HL-60 (cell line): ENCODE measurements around the gene CPLX3.
A peak's percentile ranks its signal among the peaks of the same experiment; 100 is the strongest.

Experiments
- DNase-seq, 2 experiments: peaks; one replicate each; pipeline ENCODE4 v3.0.0-alpha.2; 2010 to 2020; ENCODE audit warnings: low read depth in 1 of 2, low spot score in 1 of 2
- H3K27ac ChIP-seq: fragments of 250-450 bp; sonication (Bioruptor Pico); replicated peaks from 2 replicates; pipeline ENCODE4 v1.5.1; 2020; ENCODE audit warnings: mild to moderate bottlenecking, moderate library complexity
- H3K27me3 ChIP-seq: fragments of 250-450 bp; sonication (Bioruptor Pico); 2 replicates; pipeline ENCODE4 v1.5.1; 2021; ENCODE audit warnings: mild to moderate bottlenecking, moderate library complexity; ENCODE audit not compliant: insufficient read depth, poor library complexity, severe bottlenecking
- H3K4me3 ChIP-seq: replicated peaks from 2 replicates; pipeline ENCODE4 v1.5.1; 2011; ENCODE audit warnings: mild to moderate bottlenecking, control low read depth, low read length; ENCODE audit not compliant: insufficient read depth
- GABPA ChIP-seq: IDR thresholded peaks from 2 replicates; pipeline ENCODE4 v1.6.1; 2012; ENCODE audit warnings: low read depth
- POLR2AphosphoS5 ChIP-seq: IDR thresholded peaks from 2 replicates; pipeline ENCODE4 v1.6.1; 2012; ENCODE audit warnings: low read depth
- SPI1 ChIP-seq: IDR thresholded peaks from 2 replicates; pipeline ENCODE4 v1.6.1; 2012; ENCODE audit warnings: low read depth, mild to moderate bottlenecking, borderline replicate concordance
- TF ChIP-seq, protein P1 (sequence below): IDR thresholded peaks from one replicate; pipeline ENCODE4 v1.5.1; 2011; ENCODE audit warnings: low read length, control low read depth, inconsistent platforms; ENCODE audit not compliant: insufficient read depth
- TF ChIP-seq, protein P2 (sequence below): IDR thresholded peaks from 2 replicates; pipeline ENCODE4 v1.6.1; 2012; ENCODE audit warnings: low read depth; ENCODE audit not compliant: insufficient replicate concordance

Gene CPLX3

DNA sequence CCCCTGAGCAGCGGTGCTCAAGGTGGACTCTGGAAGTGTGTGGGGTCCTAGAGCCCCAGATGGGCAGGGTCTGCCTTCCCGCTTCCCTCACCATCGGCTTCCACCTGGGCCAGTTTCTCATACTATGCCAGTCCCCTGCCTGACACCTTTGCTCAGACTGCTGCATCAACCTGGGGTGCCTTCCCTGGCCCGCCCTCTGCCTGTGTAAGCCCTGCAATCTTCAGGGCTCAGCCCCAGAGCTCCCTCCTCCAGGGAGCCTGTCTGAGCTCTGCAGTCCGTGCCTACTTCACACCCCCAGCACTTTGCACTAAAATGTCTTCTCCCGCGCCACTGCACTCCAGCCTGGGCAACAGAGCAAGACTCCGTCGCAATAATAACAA, 31.5 kb upstream of the CPLX3 start:
- Histone ChIP-seq H3K4me3 (no peak overlapping the region), H3K27ac (no peak overlapping the region), H3K27me3 (no peaks in the 10 kb centered on the region)
- no peak for DNase-seq
- TF ChIP-seq, protein P1, sequence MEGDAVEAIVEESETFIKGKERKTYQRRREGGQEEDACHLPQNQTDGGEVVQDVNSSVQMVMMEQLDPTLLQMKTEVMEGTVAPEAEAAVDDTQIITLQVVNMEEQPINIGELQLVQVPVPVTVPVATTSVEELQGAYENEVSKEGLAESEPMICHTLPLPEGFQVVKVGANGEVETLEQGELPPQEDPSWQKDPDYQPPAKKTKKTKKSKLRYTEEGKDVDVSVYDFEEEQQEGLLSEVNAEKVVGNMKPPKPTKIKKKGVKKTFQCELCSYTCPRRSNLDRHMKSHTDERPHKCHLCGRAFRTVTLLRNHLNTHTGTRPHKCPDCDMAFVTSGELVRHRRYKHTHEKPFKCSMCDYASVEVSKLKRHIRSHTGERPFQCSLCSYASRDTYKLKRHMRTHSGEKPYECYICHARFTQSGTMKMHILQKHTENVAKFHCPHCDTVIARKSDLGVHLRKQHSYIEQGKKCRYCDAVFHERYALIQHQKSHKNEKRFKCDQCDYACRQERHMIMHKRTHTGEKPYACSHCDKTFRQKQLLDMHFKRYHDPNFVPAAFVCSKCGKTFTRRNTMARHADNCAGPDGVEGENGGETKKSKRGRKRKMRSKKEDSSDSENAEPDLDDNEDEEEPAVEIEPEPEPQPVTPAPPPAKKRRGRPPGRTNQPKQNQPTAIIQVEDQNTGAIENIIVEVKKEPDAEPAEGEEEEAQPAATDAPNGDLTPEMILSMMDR = no peak
- TF ChIP-seq, protein P2, sequence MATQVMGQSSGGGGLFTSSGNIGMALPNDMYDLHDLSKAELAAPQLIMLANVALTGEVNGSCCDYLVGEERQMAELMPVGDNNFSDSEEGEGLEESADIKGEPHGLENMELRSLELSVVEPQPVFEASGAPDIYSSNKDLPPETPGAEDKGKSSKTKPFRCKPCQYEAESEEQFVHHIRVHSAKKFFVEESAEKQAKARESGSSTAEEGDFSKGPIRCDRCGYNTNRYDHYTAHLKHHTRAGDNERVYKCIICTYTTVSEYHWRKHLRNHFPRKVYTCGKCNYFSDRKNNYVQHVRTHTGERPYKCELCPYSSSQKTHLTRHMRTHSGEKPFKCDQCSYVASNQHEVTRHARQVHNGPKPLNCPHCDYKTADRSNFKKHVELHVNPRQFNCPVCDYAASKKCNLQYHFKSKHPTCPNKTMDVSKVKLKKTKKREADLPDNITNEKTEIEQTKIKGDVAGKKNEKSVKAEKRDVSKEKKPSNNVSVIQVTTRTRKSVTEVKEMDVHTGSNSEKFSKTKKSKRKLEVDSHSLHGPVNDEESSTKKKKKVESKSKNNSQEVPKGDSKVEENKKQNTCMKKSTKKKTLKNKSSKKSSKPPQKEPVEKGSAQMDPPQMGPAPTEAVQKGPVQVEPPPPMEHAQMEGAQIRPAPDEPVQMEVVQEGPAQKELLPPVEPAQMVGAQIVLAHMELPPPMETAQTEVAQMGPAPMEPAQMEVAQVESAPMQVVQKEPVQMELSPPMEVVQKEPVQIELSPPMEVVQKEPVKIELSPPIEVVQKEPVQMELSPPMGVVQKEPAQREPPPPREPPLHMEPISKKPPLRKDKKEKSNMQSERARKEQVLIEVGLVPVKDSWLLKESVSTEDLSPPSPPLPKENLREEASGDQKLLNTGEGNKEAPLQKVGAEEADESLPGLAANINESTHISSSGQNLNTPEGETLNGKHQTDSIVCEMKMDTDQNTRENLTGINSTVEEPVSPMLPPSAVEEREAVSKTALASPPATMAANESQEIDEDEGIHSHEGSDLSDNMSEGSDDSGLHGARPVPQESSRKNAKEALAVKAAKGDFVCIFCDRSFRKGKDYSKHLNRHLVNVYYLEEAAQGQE = no peak
- TF ChIP-seq POLR2AphosphoS5 (no peak), SPI1 (no peak), GABPA (no peak)

DNA sequence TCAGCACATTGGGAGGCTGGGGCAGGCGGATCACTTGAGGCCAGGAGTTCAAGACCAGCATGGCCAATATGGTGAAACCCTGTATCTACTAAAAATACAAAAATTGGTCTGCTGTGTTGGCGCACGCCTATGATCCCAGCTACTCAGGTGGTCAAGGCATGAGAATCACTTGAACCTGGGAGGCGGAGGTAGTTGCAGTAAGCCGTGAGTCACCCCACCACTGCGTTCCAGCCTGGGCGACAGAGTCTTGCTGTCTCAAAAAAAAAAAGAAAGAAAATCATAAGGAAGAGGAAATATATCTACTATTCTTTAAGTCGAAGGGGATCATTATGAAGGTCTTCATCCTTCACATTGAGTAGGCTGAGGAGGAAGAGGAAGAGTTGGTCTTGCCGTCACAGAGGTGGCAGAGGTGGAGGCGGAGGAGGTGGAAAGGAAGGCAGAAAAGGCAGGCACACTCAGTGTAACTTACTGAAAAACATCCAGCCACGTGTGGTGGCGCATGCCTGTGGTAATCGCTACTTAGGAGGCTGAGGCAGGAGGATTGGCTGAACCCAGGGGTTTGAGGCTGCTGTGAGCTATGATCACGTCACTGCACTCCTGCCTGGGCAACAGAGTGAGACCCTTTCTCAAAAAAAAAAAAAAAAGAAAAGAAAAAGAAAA, 30.3 kb upstream of the CPLX3 start:
- no peaks in the 10 kb centered on the region for H3K27me3 ChIP-seq
- H3K4me3 ChIP-seq = no peak overlapping the region
- TF ChIP-seq, protein P2 = no peak
- TF ChIP-seq, protein P1 = no peak
- TF ChIP-seq GABPA (no peak), POLR2AphosphoS5 (no peak), SPI1 (no peak)
- no peak for DNase-seq
- no peak overlapping the region for H3K27ac ChIP-seq

DNA sequence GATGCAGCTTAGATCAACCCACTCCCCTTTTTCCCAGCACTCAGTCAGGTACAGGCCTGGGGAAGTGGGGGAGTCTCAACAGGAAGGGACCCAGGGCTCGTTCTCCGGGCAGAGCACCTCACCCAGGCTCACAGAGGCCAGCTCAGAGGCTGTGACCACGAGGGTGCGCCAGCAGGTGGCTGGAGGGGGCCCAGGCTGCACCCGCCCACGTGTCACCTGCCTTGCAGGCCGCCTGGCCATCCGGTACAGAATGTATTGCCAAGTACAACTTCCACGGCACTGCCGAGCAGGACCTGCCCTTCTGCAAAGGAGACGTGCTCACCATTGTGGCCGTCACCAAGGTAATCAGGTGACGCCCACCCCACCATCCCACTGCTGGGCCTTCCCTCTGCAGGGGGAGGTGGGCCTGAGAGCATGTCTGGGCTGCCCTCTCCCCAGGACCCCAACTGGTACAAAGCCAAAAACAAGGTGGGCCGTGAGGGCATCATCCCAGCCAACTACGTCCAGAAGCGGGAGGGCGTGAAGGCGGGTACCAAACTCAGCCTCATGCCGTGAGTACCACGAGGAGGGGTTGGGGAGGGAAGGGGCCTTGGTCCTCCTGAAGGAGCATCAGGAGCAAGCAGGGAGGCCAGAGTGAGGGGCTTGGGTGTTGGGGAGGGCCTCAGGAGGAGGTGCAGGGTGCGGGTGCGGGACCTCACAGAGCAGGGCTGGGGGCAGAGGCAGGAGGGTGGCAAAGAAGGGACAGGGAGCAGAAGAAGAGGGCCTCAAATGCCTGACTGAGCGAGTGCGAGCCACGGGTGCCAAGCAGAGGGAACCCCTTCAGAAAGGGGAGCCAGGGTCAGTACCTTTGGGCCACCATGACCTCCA, 27.8 kb upstream of the CPLX3 start:
- Histone ChIP-seq H3K27ac (peak overlapping the region; percentile 32), H3K4me3 (no peak overlapping the region), H3K27me3 (no peaks in the 10 kb centered on the region)
- DNase-seq = no peak
- TF ChIP-seq POLR2AphosphoS5 = 0 out of 2 replicates have a peak, but pooled peaks have one; percentile 16
- TF ChIP-seq, protein P2 = no peak
